Upper lobe of right lung (tissue), 1 donor: ENCODE data around the gene APOL6. TPM values are rescaled to one million over a fixed set of nuclear protein-coding genes. Genes with fewer than 3 reads are reported as not detected.
"Not testable (repeated sequence)": the region's sequence is repeated elsewhere in the genome, so short reads cannot be mapped to it uniquely, and the experiment has no call there.

Source experiments
- ATAC-seq: fragments of 200-7000 bp; cut with Tn5 transposase; one replicate; pipeline ENCODE4 v1.9.1; 2020; ENCODE audit warnings: mild to moderate bottlenecking, moderate library complexity
- DNase-seq: peaks from one replicate; pipeline ENCODE4 v3.0.0-alpha.2; 2020
- H3K27ac ChIP-seq: fragments of 200-600 bp; one replicate; pipeline ENCODE4 v1.8.0; 2022
- H3K27me3 ChIP-seq: fragments of 200-600 bp; one replicate; pipeline ENCODE4 v1.8.0; 2022; ENCODE audit warnings: mild to moderate bottlenecking
- H3K36me3 ChIP-seq: fragments of 200-600 bp; one replicate; pipeline ENCODE4 v1.8.0; 2022
- H3K4me1 ChIP-seq: fragments of 200-600 bp; one replicate; pipeline ENCODE4 v1.8.0; 2022
- H3K4me3 ChIP-seq: fragments of 200-600 bp; one replicate; pipeline ENCODE4 v1.8.0; 2022; ENCODE audit warnings: mild to moderate bottlenecking
- H3K9me3 ChIP-seq: fragments of 200-600 bp; one replicate; pipeline ENCODE4 v1.8.0; 2022
- CTCF ChIP-seq: fragments of 200-600 bp; IDR thresholded peaks from one replicate; pipeline ENCODE4 v1.8.0; 2022; ENCODE audit warnings: antibody characterized with exemption
- intact Hi-C: fragments of 100-400 bp; cut with DNase I; formaldehyde crosslinking; loops from one replicate; pipeline ENCODE4 v1.11.0; 2022
- total RNA-seq: library from RNA; stranded (reverse); fragmentation: NEBNext Ultra II Directional; extraction: Animal tissue kit (Norgen Biotek cat#: 25700); gene quantifications from one replicate; pipeline ENCODE4 v1.2.1, GENCODE V29; 2021
- donor health status: DM: no; HTN: yes; CAD: no; lungs with severe emphysema.

Gene APOL6
- total RNA-seq, 1 donor from 2014 or later: 45.6 TPM

- ATAC-seq (no peak), DNase-seq (no peak)
- H3K4me1 ChIP-seq: peaks cover 32% of the 10 kb centered on the region
- peaks cover 37% of the 10 kb centered on the region for H3K36me3 ChIP-seq
- no peak for TF ChIP-seq CTCF
- no peak overlapping the region for H3K4me3 ChIP-seq
- intact Hi-C loops: no loop called here
- H3K9me3 ChIP-seq: no peaks in the 10 kb centered on the region
- no peak overlapping the region for H3K27ac ChIP-seq
- H3K27me3 ChIP-seq: no peaks in the 10 kb centered on the region
Observed at GRCh38 chr22:35661464-35661863, 13.2 kb downstream of the APOL6 start.

GRCh38 chr22:35662914-35663313 is 14.7 kb downstream of the APOL6 start:
- TF ChIP-seq CTCF: no peak
- no peak overlapping the region for H3K4me3 ChIP-seq
- peaks cover 23% of the 10 kb centered on the region for H3K36me3 ChIP-seq
- ATAC-seq (no peak), DNase-seq (no peak)
- peaks cover 32% of the 10 kb centered on the region for H3K4me1 ChIP-seq
- intact Hi-C loops: no loop called here
- no peaks in the 10 kb centered on the region for H3K27me3 ChIP-seq
- H3K27ac ChIP-seq: peak overlapping the region; percentile 71
- no peaks in the 10 kb centered on the region for H3K9me3 ChIP-seq

GRCh38 chr22:35663371-35663770 is 15.1 kb downstream of the APOL6 start:
- ATAC-seq (no peak), DNase-seq (no peak)
- peaks cover 19% of the 10 kb centered on the region for H3K36me3 ChIP-seq
- TF ChIP-seq CTCF: no peak
- H3K27ac ChIP-seq: peak overlapping the region; percentile 71
- H3K4me1 ChIP-seq: peaks cover 32% of the 10 kb centered on the region
- peak overlapping the region; percentile 28 for H3K4me3 ChIP-seq
- intact Hi-C loops: no loop called here
- no peaks in the 10 kb centered on the region for H3K9me3 ChIP-seq
- H3K27me3 ChIP-seq: no peaks in the 10 kb centered on the region

GRCh38 chr22:35664955-35665587 is 16.8 kb downstream of the APOL6 start:
- no peak for TF ChIP-seq CTCF
- DNase-seq (no peak), ATAC-seq (no peak)
- Histone ChIP-seq H3K27me3 (no peaks in the 10 kb centered on the region), H3K4me1 (peaks cover 31% of the 10 kb centered on the region), H3K27ac (no peak overlapping the region), H3K4me3 (no peak overlapping the region), H3K9me3 (no peaks in the 10 kb centered on the region), H3K36me3 (peaks cover 2% of the 10 kb centered on the region)
- intact Hi-C loops: no loop called here

GRCh38 chr22:35666699-35667098 is 18.5 kb downstream of the APOL6 start:
- H3K9me3 ChIP-seq, intact Hi-C loops, H3K27ac ChIP-seq, H3K27me3 ChIP-seq, ATAC-seq, DNase-seq, H3K36me3 ChIP-seq, H3K4me3 ChIP-seq: not testable (repeated sequence)
- H3K4me1 ChIP-seq: peaks cover 20% of the 10 kb centered on the region

- no peak overlapping the region for H3K4me3 ChIP-seq
- ATAC-seq (no peak), DNase-seq (no peak)
- no peak overlapping the region for H3K27ac ChIP-seq
- H3K27me3 ChIP-seq: no peaks in the 10 kb centered on the region
- H3K9me3 ChIP-seq: no peaks in the 10 kb centered on the region
- intact Hi-C loops: no loop called here
- H3K36me3 ChIP-seq: no peaks in the 10 kb centered on the region
- TF ChIP-seq CTCF: no peak
- no peaks in the 10 kb centered on the region for H3K4me1 ChIP-seq
Observed at GRCh38 chr22:35674335-35674734, 26.1 kb downstream of the APOL6 start.

GRCh38 chr22:35676065-35676464 is 27.8 kb downstream of the APOL6 start:
- intact Hi-C loops, ATAC-seq, DNase-seq: not testable (repeated sequence)

More at GRCh38 chr22:35676065-35676464, 27.8 kb downstream of the APOL6 start:
- H3K4me1 ChIP-seq, H3K9me3 ChIP-seq, H3K27me3 ChIP-seq, H3K27ac ChIP-seq, H3K4me3 ChIP-seq, H3K36me3 ChIP-seq: not testable (repeated sequence)
